ENCODE results near the gene HSDL1. TPM values are rescaled to one million over a fixed set of nuclear protein-coding genes. Genes with fewer than 3 reads are reported as not detected.

HSDL1 gene
- total and polyA plus RNA-seq, 10 of the 15 experiments (the other 5 are each of a cell fraction or from before 2014, with no cell fraction given) = 2.0 to 13.4 (median 5.6) TPM

DNA sequence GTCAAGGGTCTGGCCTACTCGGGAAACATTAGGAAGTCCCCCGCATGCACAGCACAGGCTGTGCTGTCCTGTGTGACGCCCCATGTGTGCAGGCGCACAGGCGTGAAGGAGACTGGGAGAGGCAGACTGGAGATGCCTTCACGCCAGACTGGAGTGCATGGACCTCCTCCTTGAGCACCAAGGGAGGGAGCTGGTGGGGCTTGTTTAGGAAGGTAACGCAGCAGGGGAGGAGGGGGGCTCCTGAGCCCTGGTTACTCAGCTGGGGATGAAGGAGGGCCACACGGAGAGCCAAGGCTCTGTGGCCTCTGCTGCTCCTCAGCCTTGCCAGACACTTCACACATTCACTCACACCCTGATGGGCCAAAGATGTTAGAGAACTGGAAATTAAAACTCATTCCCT, 7.7 kb downstream of the HSDL1 start:
- Histone ChIP-seq H3K27me3 (replicated peaks in 1 of 2; ENCODE audit: control insufficient read depth in 2 of 2, insufficient read depth in 2 of 2, low read length in 1 of 2) (no peaks in the 10 kb centered on the region), H3K79me2 (ENCODE audit: control insufficient read depth, insufficient read depth, low read length) (peaks cover 1% of the 10 kb centered on the region; the same call in 1 of the 2 replicates), H3K4me2 (ENCODE audit: control insufficient read depth, insufficient read depth) (no peak overlapping the region), H3K9ac (ENCODE audit: control insufficient read depth, insufficient read depth, low read length) (no peak overlapping the region), H4K20me1 (ENCODE audit: control insufficient read depth, insufficient read depth) (no peaks in the 10 kb centered on the region), H2AFZ (ENCODE audit: control insufficient read depth, low read depth, low read length) (no peak overlapping the region), H3K9me3 (replicated peaks; ENCODE audit: control insufficient read depth, insufficient read depth, low read length) (no peaks in the 10 kb centered on the region), H3K36me3 (ENCODE audit: control insufficient read depth in 2 of 2, insufficient read depth in 2 of 2, low read length in 1 of 2) (no peaks in the 10 kb centered on the region), H3K4me1 (ENCODE audit: control insufficient read depth, insufficient read depth, low read length) (peaks cover 13% of the 10 kb centered on the region), H3K4me3 (no peak overlapping the region), H3K27ac (ENCODE audit: control insufficient read depth, insufficient read depth) (no peak overlapping the region)
- BruUV-seq (replicated peaks) = no TSS peak
- POLR2A ChIA-PET = no interaction called here
- RAD21 ChIA-PET (ENCODE audit: unreplicated experiment) = interaction anchor here (1.8 kb wide), 1 partner anchor 20 kb away, joined by 5 read pairs; the partner anchor contains the start of gene MBTPS1
- TF ChIP-seq HDAC6 (IDR thresholded peaks at IDR 0.05; ENCODE audit: unreplicated experiment) = no peak
- no peak for TF ChIP-seq TCF3 (IDR thresholded peaks at IDR 0.05; ENCODE audit: borderline replicate concordance, insufficient read depth, low read depth, low read length)
- TF ChIP-seq RBBP5 (conservative IDR thresholded peaks at IDR 0.05) = no peak
- no peak for TF ChIP-seq MEF2A (IDR thresholded peaks at IDR 0.05; ENCODE audit: insufficient read depth, low read depth, low read length)
- TF ChIP-seq, protein P1, sequence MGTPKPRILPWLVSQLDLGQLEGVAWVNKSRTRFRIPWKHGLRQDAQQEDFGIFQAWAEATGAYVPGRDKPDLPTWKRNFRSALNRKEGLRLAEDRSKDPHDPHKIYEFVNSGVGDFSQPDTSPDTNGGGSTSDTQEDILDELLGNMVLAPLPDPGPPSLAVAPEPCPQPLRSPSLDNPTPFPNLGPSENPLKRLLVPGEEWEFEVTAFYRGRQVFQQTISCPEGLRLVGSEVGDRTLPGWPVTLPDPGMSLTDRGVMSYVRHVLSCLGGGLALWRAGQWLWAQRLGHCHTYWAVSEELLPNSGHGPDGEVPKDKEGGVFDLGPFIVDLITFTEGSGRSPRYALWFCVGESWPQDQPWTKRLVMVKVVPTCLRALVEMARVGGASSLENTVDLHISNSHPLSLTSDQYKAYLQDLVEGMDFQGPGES (IDR thresholded peaks at IDR 0.05) = no peak
- ATAC-seq (no peak), FAIRE-seq (no peak), DNase-seq (ENCODE audit: low read depth, low spot score) (no peak)
- CTCF ChIA-PET = interaction anchor here (0.9 to 1.5 kb wide), 3 partner anchors 15 to 332 kb away, joined by 3 read pairs; partner anchors contain the start of gene TAF1C
- WGBS (ENCODE audit: insufficient coverage, insufficient replicate concordance, low lambda C conversion rate, missing lambda C conversion rate) = 89% methylated on average over 8 of the region's 8 CpGs
- intact Hi-C loops (cut with micrococcal nuclease; ENCODE audit: unreplicated experiment) = no loop called here
- SMC1A ChIA-PET (ENCODE audit: uncharacterized antibody, unreplicated experiment) = interaction anchor here (0.7 to 1.5 kb wide), 2 partner anchors 20 to 57 kb away, joined by 3 to 4 read pairs; no protein-coding TSS in a partner anchor
- in situ Hi-C loops (cut with MboI) = no loop called here
